Transverse colon (tissue), 4 donors: ENCODE results near the gene KCNAB2. TPM values are rescaled to one million over a fixed set of nuclear protein-coding genes. Genes with fewer than 3 reads are reported as not detected.

Experiments
- DNase-seq: peaks from one replicate; pipeline ENCODE4 v3.0.0-alpha.2; 2019
- H3K27ac ChIP-seq, 4 donors: fragments of 200-600 bp; sonication (generic); 2 replicates each; pipeline ENCODE4 v1.5.1; 2016 to 2018; ENCODE audit warnings: inconsistent platforms in 4 of 4
- H3K27me3 ChIP-seq: fragments of 200-600 bp; sonication (generic); 2 replicates; pipeline ENCODE4 v1.5.1; 2017; ENCODE audit warnings: inconsistent platforms
- H3K36me3 ChIP-seq, 4 donors: fragments of 200-600 bp; sonication (generic); 2 replicates each; pipeline ENCODE4 v1.5.1; 2017 to 2019; ENCODE audit warnings: inconsistent platforms in 4 of 4
- H3K4me1 ChIP-seq, 4 donors: fragments of 200-600 bp; sonication (generic); 2 replicates each; pipeline ENCODE4 v1.5.1; 2017 to 2020; ENCODE audit warnings: inconsistent platforms in 4 of 4
- H3K4me3 ChIP-seq, 4 donors: fragments of 200-600 bp; sonication (generic); 1 replicate in 1 of 4; 2 replicates in 3 of 4; pipeline versions ENCODE4 v1.5.1 to v1.6.1; 2017 to 2019; ENCODE audit warnings: inconsistent platforms in 4 of 4
- H3K9me3 ChIP-seq, 2 donors: fragments of 200-600 bp; sonication (generic); 2 replicates each; pipeline ENCODE4 v1.5.1; 2017 to 2019; ENCODE audit warnings: inconsistent platforms in 2 of 2
- EP300 ChIP-seq: sonication (generic); formaldehyde crosslinking; IDR thresholded peaks from one replicate; pipeline ENCODE4 v1.6.1; 2017; ENCODE audit warnings: antibody characterized with exemption, low read depth
- POLR2A ChIP-seq: fragments of 450-650 bp; IDR thresholded peaks from one replicate; pipeline ENCODE4 v1.6.1; 2016; ENCODE audit warnings: antibody characterized with exemption, mild to moderate bottlenecking, moderate library complexity
- POLR2AphosphoS5 ChIP-seq, 3 donors: sonication (generic); formaldehyde crosslinking; IDR thresholded peaks; one replicate each; pipeline ENCODE4 v1.6.1; 2016; ENCODE audit warnings: antibody characterized with exemption in 3 of 3
- WGBS, 2 donors: methylation state at CpG; one replicate each; pipeline ENCODE4 v1.1.5; 2018; ENCODE audit warnings: low coverage in 1 of 2; 5-methylcytosine and 5-hydroxymethylcytosine counted together
- in situ Hi-C, 4 donors: fragments of 200-750 bp; cut with MboI; loops; one replicate each; pipeline versions ENCODE4 v1.15.0 to v1.15.1; 2017; ENCODE audit warnings: low sequenced_read_pairs in 3 of 4, low pct_ligation_motif_present in 1 of 4, low pct_unique_long_range_greater_than_20kb in 1 of 4
- intact Hi-C: fragments of 100-400 bp; cut with DNase I; formaldehyde crosslinking; loops from one replicate; pipeline ENCODE4 v1.15.1; 2023; ENCODE audit warnings: low total_unique reads
- total RNA-seq, 4 donors: library from RNA; depleted of rRNA; stranded (reverse); fragments of >200 nt; gene quantifications; one replicate each; pipeline ENCODE4 v1.1.0, GENCODE V29; 2016
- TF ChIP-seq, protein P1 (sequence below), 5 experiments: fragments of 200-600 bp in 3 of 5; fragments of 450-650 bp in 2 of 5; sonication (generic) in 3 of 5; IDR thresholded peaks; 1 replicate in 2 of 5; 2 replicates in 3 of 5; pipeline ENCODE4 v1.5.1; 2016 to 2017; ENCODE audit warnings: antibody characterized with exemption in 5 of 5, inconsistent platforms in 3 of 5, mild to moderate bottlenecking in 2 of 5, moderate library complexity in 1 of 5

The KCNAB2 gene
- total RNA-seq, 4 donors from 2014 or later, result 1.00 to 25.4 (median 7.9) TPM

DNA sequence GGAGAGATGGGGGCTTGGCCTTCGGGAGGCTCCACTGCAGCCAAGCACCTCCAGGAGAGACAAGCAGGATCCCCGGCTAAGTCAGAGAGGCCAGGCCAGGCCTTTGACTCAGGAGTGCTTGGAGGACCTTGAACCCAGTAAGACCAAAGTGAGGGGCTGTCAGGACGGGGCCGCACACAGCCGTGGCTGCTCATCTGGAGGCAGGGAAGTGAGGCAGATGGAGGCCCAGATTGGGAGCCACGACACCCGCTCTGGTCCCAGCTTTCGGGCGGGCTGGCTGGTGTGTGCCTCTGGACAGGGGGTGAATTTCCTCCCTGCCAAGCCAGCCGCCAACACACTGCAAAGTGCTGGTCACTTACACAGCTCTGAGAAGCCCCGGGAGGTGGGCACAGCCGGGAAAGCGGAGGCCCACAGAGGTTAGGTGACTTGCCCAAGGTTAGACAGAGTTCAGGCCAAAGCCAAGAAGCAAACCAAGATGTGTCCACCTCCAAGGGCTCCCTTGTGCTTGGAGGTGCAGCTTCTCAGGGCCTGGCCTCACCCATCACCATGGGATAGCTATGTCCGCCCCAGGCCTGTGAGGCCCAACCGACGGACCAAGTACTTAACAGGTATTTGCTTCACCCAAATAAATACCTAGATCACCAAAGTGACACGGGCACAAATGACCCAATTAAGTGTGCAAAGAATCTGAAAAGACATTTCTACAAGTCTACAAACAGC is 76.1 kb downstream of the KCNAB2 start:
- H3K9me3 ChIP-seq, result peaks cover 0 to 5% of the 10 kb centered on the region in 2 donors
- in situ Hi-C loops, result no loop called here
- intact Hi-C loops, result no loop called here
- no peaks in the 10 kb centered on the region for H3K36me3 ChIP-seq
- H3K27ac ChIP-seq, result no peak overlapping the region
- H3K4me1 ChIP-seq, result peaks cover 0 to under 1% (median 0%) of the 10 kb centered on the region in 4 donors
- H3K4me3 ChIP-seq, result no peak overlapping the region
- DNase-seq, result no peak
- no peaks in the 10 kb centered on the region for H3K27me3 ChIP-seq
- WGBS, 2 donors, result 83 to 94% methylated on average over 1 to 17 of the region's 17 CpGs
- TF ChIP-seq, protein P1, sequence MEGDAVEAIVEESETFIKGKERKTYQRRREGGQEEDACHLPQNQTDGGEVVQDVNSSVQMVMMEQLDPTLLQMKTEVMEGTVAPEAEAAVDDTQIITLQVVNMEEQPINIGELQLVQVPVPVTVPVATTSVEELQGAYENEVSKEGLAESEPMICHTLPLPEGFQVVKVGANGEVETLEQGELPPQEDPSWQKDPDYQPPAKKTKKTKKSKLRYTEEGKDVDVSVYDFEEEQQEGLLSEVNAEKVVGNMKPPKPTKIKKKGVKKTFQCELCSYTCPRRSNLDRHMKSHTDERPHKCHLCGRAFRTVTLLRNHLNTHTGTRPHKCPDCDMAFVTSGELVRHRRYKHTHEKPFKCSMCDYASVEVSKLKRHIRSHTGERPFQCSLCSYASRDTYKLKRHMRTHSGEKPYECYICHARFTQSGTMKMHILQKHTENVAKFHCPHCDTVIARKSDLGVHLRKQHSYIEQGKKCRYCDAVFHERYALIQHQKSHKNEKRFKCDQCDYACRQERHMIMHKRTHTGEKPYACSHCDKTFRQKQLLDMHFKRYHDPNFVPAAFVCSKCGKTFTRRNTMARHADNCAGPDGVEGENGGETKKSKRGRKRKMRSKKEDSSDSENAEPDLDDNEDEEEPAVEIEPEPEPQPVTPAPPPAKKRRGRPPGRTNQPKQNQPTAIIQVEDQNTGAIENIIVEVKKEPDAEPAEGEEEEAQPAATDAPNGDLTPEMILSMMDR (IDR thresholded peaks at IDR 0.05), result no peak
- TF ChIP-seq EP300, result no peak
- TF ChIP-seq POLR2A, result no peak
- TF ChIP-seq POLR2AphosphoS5 (IDR thresholded peaks at IDR 0.05), result no peak

DNA sequence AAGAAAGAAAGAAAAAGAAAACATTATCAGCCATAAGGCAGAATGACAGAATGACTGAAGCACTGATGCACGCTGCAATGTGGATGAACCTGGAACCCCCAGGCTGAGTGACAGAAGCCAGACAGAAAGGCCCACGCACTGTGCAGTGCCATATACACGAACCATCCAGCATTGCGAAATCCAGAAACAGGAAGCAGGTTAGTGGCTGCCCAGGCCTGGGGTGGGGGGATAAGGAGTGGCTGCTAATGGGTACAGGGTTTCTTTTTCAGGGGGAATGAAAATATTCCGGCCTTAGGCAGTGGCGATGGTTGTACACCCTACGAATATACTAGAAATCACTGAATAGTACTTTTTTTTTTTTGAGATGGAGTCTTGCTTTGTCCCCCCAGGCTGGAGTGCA is 77.4 kb downstream of the KCNAB2 start:
- Histone ChIP-seq H3K4me1 (peaks cover 0 to 9% (median 7%) of the 10 kb centered on the region in 4 donors), H3K36me3 (no peaks in the 10 kb centered on the region), H3K27ac (no peak overlapping the region), H3K4me3 (no peak overlapping the region), H3K27me3 (no peaks in the 10 kb centered on the region), H3K9me3 (no peaks in the 10 kb centered on the region)
- no peak for TF ChIP-seq POLR2AphosphoS5 (IDR thresholded peaks at IDR 0.05)
- TF ChIP-seq, protein P1 (IDR thresholded peaks at IDR 0.05), result no peak
- TF ChIP-seq POLR2A, result no peak
- intact Hi-C loops (no loop called here), in situ Hi-C loops (no loop called here)
- DNase-seq, result no peak
- 67% methylated on average over 3 to 7 of the region's 7 CpGs for WGBS, 2 donors

DNA sequence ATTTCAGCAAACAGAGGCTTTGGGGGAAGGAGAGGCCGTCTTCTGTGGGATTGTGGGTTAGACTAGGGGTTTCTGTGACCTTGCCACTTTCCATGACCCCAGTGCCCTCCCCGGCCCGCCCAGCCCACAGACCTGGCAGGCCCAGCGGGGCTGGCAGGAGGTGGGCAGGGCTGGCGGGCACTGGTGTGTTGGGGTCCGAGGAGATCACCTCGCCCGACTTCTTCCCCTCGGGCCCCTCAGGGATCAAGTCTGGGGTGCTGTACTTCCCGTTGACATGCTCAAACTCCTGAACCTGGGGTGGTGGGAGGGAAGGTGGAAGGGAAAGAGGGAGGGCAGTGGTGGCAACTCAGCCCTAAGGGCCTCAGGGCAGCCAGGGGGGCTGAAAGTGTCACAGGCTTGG is 78.1 kb downstream of the KCNAB2 start:
- no peak for DNase-seq
- Histone ChIP-seq H3K27ac (no peak overlapping the region), H3K27me3 (no peaks in the 10 kb centered on the region), H3K36me3 (no peaks in the 10 kb centered on the region), H3K9me3 (no peaks in the 10 kb centered on the region), H3K4me1 (peaks cover 0 to 9% (median 7%) of the 10 kb centered on the region in 4 donors), H3K4me3 (no peak overlapping the region)
- in situ Hi-C loops, result no loop called here
- no peak for TF ChIP-seq EP300
- TF ChIP-seq, protein P1 (IDR thresholded peaks at IDR 0.05), result no peak
- TF ChIP-seq POLR2A, result no peak
- no peak for TF ChIP-seq POLR2AphosphoS5 (IDR thresholded peaks at IDR 0.05)
- WGBS, 2 donors, result 60 to 75% methylated on average over 1 to 10 of the region's 10 CpGs
- intact Hi-C loops, result no loop called here

DNA sequence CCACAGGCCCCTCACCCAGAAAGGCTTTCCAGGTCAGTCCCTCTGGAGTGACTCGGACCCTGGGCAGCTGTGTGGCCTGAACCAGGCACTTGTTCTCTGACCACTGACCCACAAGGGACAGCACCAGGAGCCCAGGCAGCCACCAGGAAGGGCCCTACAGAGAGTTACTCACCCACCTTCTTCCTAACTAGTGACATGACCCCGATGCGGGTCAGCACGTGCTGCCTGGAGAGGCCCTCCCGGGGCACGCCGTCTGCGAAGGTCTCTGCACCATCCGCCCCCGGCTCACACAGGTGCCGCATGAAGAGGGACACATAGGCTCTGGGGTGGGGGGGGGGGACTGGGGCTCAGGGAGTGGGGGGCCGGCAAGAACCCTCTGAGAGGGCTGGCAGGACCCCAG is 78.7 kb downstream of the KCNAB2 start:
- in situ Hi-C loops (no loop called here), intact Hi-C loops (no loop called here)
- peaks cover 0 to 9% (median 7%) of the 10 kb centered on the region in 4 donors for H3K4me1 ChIP-seq
- no peaks in the 10 kb centered on the region for H3K36me3 ChIP-seq
- H3K9me3 ChIP-seq, result no peaks in the 10 kb centered on the region
- H3K4me3 ChIP-seq, result no peak overlapping the region
- TF ChIP-seq POLR2AphosphoS5 (IDR thresholded peaks at IDR 0.05) (no peak), EP300 (no peak), POLR2A (no peak)
- TF ChIP-seq, protein P1 (IDR thresholded peaks at IDR 0.05), result no peak
- no peak overlapping the region for H3K27ac ChIP-seq
- no peaks in the 10 kb centered on the region for H3K27me3 ChIP-seq
- no peak for DNase-seq
- 88% methylated on average over 12 of the region's 12 CpGs; no CpG with 5 or more reads in 1 of the 2 donors for WGBS, 2 donors
